ENCODE results near the gene TMEM272.

Gene TMEM272

DNA sequence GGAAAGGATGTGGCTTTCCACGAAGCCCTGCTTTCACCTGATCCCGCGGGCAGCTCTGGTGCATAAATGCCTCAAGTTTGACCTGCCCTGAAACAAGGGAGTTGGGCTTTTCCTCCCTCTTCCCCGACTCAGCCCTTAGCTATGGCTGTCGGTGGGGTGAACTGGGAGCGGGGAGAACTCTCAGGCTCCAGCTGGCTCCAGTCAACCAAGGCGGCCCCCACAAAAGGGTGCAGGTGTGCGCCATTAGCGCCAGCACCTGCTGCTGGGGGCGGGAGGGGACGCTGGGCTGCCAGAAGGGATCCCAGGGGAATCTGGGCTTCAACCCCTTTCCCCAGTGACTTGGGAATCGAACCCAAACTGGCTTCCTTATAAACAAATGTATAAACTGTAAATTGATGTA is 33.9 kb downstream of the TMEM272 start:
- DNase-seq = no peak
- intact Hi-C loops (cut with DNase I) = no loop called here

DNA sequence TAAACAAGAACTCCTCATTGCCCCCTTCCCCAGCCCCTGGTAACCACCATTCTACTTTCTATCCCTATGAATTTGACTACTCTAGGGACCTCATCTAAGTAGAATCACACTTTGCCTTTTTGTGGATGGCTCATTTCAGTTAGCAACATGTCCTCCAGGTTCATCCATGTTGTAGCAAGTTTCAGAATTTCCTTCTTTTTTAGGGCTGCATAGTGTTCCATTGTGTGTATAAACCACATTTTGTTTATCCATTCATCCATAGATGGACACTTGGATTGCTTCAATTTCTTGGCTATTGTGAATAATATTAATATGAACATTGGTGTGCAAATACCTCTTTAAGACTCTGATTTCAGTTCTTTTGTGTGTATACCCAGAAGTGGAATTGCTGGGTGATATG is 36.2 kb downstream of the TMEM272 start:
- no peak for DNase-seq
- intact Hi-C loops (cut with DNase I) = no loop called here

DNA sequence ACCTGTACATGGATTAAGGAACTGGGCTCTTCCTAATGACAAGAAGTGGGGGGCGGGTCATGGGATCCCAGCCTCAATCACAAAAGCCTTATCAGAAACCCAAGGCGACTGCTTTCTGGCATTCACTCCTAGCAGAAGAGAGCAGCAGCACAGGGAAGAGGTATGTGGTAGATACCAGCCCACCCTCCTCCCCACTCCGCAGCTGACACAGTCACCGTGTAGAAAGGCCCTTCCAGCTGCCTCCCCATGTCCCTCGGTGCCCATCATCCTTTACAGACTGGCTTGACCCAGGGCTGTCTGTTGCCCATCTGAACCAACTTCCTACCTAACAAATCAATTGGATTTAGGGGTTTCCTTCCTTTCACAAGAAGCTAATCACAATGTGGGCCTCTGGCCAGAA is 37.9 kb downstream of the TMEM272 start:
- intact Hi-C loops (cut with DNase I) = no loop called here
- DNase-seq = no peak

DNA sequence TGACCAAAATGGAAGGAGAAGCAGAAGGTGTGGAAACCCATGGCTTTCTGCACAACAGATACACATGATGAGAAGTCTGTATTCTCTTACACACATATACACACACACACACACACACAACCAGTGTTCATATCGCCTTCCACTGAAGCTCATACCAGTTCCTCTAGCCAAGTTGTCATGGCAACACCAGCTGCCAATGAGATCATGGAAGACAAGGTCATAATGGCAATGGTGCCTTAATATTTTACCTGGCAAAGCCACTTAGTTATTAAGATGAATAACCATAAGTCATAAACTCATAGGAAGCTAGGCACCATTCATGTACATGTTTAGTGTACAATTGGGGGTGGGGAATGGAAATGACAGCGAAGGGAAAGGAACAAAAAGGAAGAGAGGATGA is 38.4 kb downstream of the TMEM272 start:
- intact Hi-C loops (cut with DNase I) = no loop called here
- DNase-seq = no peak

DNA sequence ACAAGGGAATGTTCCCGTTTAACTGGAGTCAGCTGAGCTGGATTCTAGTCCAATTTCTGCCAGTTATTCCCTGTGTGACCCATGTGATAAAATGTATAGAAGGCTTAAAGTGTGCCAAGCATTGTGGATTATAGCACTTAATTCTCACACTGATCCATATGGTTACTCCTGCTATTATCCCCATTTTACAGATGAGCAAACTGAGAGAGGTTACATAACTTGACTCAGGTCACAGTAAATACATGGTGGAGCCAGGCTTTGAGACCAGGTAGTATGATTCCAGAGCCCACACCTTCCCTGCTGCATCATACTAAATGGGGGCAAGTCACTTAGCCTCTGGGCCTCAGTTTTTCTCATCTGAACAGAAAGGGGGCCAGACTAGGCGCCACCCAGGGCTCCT is 39.1 kb downstream of the TMEM272 start:
- intact Hi-C loops (cut with DNase I) = no loop called here
- DNase-seq = no peak

DNA sequence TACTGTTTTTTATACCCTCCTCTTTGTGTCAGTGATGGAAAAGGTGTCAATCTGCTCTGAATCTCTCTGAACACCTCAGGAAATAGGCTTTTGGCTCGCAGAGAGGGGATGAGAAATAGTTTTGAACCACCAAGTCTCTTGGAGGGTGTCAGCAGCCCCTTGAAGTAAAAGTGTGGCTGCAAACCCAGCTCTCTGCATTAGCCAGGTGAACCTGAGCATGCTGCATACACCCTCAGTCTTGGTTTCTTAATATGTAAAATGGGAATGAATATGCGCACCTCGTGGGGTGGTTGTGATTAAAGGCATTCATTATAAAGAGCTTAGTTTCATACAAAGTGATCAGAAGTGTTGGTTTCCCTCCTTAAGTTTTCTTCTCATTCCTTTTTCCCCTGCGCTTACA is 39.7 kb downstream of the TMEM272 start:
- intact Hi-C loops (cut with DNase I) = no loop called here
- DNase-seq = no peak

DNA sequence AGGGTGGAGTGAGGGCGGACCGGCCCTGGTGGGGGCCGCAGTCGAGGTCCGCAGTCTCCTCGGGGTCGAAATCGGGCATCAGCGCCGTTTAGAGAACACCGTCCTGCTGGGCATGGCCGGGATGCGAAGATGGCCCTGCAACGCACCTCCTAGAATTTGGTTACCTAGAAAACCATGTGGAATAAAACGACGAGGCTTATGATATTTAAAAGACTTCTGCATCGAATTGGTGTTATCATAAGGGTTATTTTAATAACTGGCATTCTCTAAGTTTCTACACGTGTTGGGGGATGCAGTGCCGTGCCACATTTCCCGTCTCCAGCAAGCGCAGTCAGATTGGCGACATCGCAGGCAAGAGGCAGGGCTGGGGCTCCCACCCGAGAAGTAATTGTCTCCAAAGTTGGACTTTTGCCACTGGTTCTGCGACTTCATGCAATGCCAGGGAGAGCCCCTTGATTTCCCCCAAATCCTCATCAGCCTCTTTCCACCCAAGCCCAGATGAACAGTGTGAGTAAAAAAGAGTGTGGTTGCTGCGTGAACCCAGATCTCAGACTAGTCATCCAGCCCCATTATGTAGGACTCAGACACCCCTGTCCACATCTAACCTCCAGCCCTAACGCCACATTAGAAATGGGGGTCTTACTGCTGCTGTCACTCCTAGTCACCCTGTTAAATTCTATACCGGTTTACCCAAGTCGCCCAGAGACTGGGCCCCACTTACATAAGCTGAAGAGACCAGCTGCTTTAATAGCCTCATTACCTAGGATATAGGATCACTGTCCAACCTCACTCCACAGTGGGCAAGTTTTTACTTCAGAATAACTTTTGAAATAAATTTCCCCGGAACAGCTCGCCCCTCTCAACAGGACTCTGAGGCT is 40.4 kb downstream of the TMEM272 start:
- intact Hi-C loops (cut with DNase I) = loop anchor here (1.0 kb wide), 2 partner anchors 220 to 351 kb away; partner anchors contain the start of genes INTS6 and WDFY2
- DNase-seq = peak in 7 of 10 donors; percentile 36 to 88 (median 40)

DNA sequence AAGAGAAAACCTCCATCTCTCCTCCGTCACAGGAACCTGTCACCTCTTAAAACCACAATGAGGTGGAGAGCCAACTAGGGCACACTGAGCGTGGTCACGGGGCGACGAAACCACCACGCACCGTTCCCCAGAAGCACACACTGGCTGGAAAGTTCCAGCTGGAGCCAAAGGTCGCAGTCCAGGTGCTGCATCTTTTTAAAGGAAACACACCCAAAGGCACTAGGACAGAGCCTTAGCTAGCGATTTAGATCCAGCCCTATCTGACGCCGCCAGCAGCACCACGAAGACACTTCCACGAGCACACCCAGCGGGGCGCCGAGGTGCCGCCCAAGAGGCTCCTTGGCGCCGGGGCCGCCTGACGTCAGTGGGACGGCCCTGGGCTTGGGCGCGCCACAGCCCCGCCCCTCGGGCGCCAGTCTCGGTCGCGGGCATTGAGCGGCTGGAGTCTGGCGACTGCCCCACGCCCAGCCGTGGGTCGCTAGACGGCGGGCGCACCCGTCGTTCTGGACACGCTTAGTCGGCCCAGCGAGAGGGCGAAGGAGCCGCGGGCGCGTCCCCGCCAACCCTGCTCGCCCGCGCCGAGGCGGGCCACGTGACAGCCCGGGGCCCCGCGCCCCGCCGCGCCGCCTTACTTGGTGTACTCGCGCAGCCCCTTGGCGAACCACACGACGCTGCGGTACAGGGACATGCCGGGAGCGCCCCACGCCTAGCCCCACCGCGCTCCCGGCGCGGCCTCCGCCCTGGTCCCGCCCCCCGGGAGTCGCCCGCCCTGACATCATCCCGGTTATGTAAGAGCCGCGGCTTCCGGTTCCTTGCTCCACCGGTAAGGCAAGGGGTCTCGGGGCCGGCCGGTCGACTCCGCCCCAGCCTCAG is 41.3 kb downstream of the TMEM272 start, which contains the start of gene DHRS12:
Gene DHRS12 (minus strand): TSS at position 742 of the 873 bp plus-strand sequence. CDS start 4,504 bp downstream, outside the sequence.
- peak; percentile 81 to 98 (median 88) for DNase-seq
- intact Hi-C loops (cut with DNase I) = loop anchor here (1.0 kb wide), 2 partner anchors 219 to 350 kb away; partner anchors contain the start of genes INTS6 and WDFY2

DNA sequence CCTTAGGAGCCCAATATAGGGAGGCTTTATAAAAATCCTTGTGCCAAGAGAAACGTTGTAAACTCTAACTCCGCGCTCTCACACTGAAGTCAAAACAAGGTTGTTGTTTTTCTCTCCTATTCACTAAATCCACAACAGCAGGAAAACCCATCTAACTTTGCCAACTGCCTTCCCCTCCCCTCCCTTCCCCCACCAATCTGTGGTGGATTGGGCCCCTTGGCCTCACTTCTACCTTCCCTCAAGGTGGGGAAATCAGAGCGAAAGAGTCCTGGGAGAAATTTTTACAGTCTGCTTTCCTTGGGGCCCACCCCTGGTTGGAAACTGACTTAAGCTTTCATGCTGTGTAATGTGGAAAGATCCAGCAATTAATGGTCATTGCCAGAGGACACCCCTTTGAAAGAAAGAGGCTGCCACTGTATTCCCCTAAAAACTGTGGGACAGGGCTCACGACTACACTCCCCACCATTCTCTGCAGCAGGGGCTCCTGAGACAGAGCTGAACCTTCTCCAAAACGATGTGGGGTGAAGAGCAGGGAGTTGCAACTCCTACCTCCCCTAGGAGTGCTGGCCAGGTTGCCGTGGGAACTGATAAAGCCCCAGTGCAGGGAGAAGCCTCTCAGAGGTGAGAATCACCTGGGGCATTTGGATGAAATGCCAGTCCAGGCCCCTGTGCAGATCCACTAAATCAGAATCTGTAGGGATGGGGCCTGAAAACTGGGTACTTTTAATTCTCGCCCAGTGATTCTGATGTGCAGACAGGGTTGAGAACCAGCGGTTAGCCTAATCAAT is 42.2 kb downstream of the TMEM272 start:
- intact Hi-C loops (cut with DNase I) = no loop called here
- DNase-seq = no peak

DNA sequence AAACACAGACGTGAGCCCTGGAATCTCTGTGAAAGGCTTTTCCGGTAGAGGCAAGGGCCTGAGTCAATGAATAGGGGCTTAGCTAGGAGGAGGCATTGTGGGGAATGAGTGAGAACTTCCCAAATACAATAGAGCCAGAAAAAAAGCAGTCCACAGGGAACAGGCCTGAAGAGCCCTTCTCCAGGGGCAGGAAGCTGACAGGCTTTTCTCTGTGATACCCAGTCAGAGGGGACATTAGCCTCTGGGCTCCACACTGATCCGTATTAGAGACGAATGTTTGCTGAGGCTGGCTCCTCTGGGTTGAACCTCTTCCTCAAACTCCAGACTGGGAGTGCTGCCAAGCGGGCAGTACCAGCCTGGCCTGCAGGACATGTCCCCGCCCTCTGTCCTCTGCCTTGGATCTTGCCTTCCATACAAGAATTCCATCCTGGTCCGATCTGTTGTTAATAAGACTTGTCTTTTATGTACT is 43.3 kb downstream of the TMEM272 start:
- intact Hi-C loops (cut with DNase I) = no loop called here
- DNase-seq = peak in 9 of 10 donors; percentile 51 to 94 (median 69)

DNA sequence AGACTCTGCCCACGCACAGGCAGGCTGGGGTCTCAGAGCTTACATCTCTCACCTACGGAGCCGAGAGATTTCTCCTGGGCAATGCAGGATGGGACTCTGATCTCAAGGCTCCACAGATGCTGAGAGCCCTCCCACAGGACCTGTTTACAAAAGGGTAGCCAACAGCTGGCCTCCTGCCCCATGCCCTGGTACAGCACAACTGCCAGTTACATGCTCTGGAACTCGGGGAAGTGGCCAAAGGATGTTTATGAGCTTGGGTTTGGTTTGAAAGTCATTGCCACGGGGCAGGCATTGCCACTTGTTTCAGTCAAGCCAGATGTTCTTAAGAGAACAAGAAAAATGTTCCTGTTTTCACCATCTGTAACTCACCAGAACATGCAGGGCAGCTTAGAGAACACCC is 44.5 kb downstream of the TMEM272 start:
- DNase-seq = peak in 1 of 10 donors; percentile 28

DNA sequence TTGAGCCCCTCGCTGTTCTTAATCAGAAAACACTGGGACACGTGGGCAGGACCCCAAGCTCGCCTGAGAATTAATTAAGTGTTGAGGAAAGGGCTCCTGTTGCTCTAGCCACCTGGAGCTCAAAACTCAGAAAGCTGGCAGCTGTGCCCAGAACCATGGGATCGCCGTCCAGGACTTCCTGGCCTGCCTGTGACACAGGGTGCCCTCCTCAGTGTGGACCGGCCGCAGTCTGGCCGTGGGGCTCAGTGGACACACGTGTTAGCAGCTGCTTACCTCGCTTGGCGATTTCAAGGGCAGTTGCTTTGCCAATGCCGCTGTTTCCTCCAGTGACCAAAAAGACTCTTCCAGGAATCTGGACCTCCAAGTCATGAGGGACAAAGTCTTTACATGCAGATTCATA is 45.7 kb downstream of the TMEM272 start:
- intact Hi-C loops (cut with DNase I) = no loop called here
- no peak for DNase-seq

More for the DNA sequence above, 44.5 kb downstream of the TMEM272 start:
- intact Hi-C loops (cut with DNase I) = no loop called here

DNA sequence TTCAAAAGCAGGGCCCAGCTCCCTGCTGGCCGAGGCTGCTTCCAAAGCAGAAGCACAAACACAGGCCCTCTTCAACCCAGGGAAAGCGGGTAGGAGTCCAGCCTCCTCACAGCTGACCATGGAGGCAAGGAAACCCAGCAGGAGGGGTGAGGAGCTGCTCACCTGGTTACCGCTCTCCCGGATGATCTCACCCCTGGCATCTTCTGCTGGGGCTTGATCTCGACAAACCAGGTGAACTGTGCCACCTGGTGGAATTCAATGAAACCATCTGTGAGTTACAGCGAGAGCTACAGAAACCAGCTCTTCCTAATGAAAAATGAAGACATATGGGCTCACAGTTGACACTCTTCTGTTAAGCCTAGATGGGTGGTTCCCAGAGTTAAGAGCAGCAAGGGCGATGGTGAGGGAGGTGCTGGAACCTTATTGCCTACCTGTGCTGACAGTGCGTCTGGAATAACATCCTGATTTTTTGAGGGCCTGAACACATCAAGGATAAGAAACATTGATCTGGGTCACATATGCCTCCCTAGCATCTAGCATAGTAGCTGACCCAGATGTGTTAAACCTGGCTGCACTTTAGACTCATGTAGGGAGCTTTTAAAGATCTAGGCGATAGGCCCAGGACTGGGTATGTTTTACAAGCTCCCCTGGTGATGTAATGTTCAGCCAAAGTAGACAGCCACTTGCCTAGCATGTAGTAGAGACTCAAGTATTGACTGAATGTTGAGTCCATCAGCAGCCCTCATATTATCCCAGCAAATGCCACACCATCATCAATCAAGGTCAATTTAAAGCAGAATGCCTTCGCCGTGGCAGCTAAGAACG is 47.1 kb downstream of the TMEM272 start:
- DNase-seq = peak in 5 of 10 donors; percentile 33 to 88 (median 62)
- intact Hi-C loops (cut with DNase I) = no loop called here

DNA sequence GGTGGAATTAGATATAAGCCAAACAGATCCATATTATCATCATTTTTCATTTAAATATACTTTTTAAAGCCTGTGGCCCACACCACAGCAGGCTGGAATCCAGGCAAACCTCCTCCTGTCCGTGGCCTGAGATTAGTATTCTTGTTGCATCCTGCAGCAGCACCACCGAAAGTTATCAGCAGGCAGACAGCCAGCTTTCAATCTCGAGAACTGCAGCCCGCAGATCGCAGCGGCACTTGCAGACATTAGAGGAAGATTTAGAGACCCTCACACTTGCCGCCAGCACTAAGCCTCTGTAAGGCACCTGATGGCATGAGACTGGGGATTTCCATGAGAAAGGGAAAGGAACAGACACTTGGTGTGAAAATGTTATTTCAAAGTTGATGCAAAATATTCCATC is 48.4 kb downstream of the TMEM272 start:
- DNase-seq = no peak
- intact Hi-C loops (cut with DNase I) = no loop called here

DNA sequence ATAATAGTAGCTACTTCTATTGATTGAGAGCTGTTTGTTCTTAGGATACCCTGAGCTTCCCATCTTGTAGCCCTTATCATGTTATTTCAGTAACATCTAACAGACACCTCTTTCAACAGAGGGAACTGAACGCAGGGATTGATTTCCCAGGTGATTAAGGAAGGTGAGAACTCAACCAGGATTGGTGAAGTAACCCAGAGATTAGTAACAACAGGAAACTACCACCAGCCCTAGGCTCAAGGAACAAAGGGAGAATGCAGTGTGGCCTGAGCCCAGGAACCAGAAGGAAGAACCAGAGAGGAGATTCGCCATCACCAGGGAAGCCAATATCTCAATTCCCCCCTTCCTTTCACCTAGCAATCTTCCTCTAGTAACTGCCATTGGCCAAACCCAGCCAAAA is 49.6 kb downstream of the TMEM272 start:
- no peak for DNase-seq
- intact Hi-C loops (cut with DNase I) = no loop called here

DNA sequence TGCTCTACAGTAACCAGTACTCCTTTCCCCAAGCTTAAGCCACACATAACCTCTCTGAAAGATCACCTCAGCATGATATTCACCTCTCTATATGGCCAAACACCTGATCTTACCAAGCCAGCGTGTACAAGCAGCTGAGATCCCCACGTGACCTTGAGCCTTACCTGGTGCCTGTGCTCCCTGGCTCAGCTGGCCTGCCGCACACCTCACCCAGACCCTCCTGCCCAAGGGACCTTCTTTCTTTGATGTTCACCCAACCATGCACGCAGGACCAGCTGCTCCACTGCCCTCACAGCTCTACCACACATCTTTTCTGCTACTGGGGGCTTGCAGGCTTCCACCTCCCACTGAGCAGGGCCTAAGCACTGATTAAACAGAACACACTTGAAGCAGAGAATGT is 50.0 kb downstream of the TMEM272 start:
- no peak for DNase-seq
- intact Hi-C loops (cut with DNase I) = no loop called here

DNA sequence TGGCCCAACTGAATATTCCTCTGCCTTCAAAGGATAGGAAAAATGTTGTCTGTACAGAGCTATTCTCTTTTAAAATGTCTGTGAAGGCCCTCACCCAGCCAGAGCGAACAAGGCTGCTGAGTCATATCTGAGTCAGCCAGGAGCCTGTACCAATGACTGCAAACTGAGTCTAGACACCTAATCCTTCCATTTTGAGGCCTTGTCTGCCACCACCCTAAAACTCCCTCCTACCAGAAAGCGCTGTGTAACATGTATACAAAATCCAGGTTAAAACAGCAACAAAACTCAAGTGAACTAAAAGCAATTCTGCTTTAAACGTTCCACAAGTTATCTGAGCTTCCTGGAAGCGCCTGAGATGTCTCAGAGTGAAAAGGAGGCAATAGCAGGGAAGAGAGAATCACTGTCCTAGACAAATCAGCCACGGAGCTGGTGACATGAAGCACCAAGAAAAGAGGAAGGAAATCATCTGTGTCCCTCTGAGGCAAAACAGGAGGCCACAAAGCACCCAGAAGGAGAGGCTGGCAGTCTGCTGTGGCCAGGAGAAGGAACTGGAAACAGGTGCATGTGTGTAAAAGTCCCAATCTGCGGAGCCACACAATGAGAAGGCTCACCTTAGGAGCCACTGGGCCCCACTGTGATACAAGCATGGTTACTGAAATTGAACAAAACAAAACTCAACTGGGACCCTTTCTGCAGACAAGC is 51.3 kb downstream of the TMEM272 start:
- intact Hi-C loops (cut with DNase I) = no loop called here
- DNase-seq = no peak

DNA sequence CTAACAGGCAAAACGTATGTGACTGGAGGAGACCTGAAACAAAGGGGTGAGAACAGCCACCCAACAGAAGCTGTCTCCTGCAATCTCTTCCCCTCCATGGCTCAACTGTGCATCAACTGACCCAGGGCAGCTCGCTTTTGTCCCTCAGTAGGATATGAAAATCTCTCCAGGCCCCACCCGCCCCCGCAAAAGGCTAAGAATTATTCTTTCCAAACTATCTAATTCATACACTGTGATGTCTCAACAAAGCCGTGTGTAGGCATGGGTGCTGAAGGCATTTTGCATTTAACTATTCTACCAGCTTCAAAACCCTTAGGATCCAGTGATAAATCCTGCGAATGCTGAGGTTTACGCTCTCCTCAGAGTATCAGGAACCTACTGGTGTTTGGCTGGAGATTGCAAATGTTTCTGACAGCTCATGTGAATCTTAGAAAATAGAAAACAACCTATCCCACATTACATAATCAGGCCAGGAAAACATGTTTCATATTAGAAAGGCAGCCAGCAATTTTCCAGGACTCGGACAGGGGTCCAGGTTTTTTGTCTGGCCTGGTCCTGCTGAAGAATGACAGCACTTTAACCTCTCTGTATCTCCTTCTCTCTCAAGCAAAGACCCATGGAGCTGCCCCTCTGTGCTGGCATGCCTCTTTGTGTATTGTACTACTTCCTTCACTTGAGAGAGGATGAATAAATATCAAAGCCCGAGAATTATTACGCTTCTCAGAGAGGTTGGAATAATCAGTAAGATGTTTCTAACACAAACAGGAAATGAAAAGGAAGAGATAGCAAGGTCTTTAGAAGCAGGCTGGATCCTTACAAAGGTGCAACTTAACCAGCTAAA is 58.3 kb downstream of the TMEM272 start:
- DNase-seq = no peak
- intact Hi-C loops (cut with DNase I) = no loop called here

Data from posterior cingulate gyrus (tissue), 11 donors.